ENCODE results near the gene OAF. TPM values are rescaled to one million over a fixed set of nuclear protein-coding genes. Genes with fewer than 3 reads are reported as not detected.
A peak's percentile ranks its signal among the peaks of the same experiment; 100 is the strongest.

OAF gene
- total and polyA plus RNA-seq, 11 donors = 10.3 to 41.9 (median 19.9) TPM

GRCh38 chr11:120219938-120220746 is 9.3 kb downstream of the OAF start:
- Histone ChIP-seq H3K27ac (peak overlapping the region in 8 of 12 donors; percentile 10 to 77 (median 58)), H3K4me3 (no peak overlapping the region)
- ATAC-seq = no peak

DNA sequence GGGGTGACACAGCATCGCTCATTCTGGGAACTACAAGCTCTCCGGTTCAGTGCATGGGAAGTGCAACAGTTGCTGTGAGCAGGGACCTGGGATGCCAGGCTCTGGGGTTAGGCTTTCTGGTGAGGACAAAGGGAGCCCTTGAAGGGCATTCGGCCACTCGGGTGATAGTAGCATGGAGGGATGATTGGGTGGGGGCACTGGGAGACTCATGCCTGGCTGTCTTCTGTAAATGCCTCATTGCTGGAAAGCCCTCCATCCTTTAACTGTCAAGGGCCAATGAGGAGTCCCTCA is 9.9 kb downstream of the OAF start:
- WGBS, 4 donors = 83 to 96% (median 94%) methylated on average over 3 to 4 of the region's 4 CpGs
- Histone ChIP-seq H3K9me3 (no peaks in the 10 kb centered on the region), H3K4me1 (peaks cover 0 to 89% (median 61%) of the 10 kb centered on the region in 12 donors), H3K27me3 (no peaks in the 10 kb centered on the region), H3K36me3 (peaks cover 0 to 20% (median 0%) of the 10 kb centered on the region in 9 donors), H3K4me3 (no peak overlapping the region), H3K27ac (peak overlapping the region in 3 of 12 donors; percentile 23 to 66 (median 54))
- peak in 1 of 5 donors; percentile 51 for DNase-seq
- no peak for ATAC-seq
- intact Hi-C loops (cut with DNase I) = no loop called here
- no peak for TF ChIP-seq POLR2A (IDR thresholded peaks at IDR 0.05)
- TF ChIP-seq, protein P1, sequence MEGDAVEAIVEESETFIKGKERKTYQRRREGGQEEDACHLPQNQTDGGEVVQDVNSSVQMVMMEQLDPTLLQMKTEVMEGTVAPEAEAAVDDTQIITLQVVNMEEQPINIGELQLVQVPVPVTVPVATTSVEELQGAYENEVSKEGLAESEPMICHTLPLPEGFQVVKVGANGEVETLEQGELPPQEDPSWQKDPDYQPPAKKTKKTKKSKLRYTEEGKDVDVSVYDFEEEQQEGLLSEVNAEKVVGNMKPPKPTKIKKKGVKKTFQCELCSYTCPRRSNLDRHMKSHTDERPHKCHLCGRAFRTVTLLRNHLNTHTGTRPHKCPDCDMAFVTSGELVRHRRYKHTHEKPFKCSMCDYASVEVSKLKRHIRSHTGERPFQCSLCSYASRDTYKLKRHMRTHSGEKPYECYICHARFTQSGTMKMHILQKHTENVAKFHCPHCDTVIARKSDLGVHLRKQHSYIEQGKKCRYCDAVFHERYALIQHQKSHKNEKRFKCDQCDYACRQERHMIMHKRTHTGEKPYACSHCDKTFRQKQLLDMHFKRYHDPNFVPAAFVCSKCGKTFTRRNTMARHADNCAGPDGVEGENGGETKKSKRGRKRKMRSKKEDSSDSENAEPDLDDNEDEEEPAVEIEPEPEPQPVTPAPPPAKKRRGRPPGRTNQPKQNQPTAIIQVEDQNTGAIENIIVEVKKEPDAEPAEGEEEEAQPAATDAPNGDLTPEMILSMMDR (IDR thresholded peaks at IDR 0.05) = no peak

More at GRCh38 chr11:120219938-120220746, 9.3 kb downstream of the OAF start:
- peaks cover 0 to 89% (median 59%) of the 10 kb centered on the region in 12 donors for H3K4me1 ChIP-seq
- peaks cover 0 to 20% (median 0%) of the 10 kb centered on the region in 9 donors for H3K36me3 ChIP-seq
- WGBS, 4 donors = 78 to 81% (median 79%) methylated on average over 6 to 9 of the region's 9 CpGs
- no peaks in the 10 kb centered on the region for H3K27me3 ChIP-seq
- DNase-seq = peak in 1 of 5 donors; percentile 31
- intact Hi-C loops (cut with DNase I) = loop anchor here in 2 of 10 donors (5.0 kb wide), 1 partner anchor 38 kb away; no protein-coding TSS in a partner anchor
- TF ChIP-seq, protein P1 (IDR thresholded peaks at IDR 0.05) = no peak
- no peak for TF ChIP-seq POLR2A (IDR thresholded peaks at IDR 0.05)
- H3K9me3 ChIP-seq = no peaks in the 10 kb centered on the region

- Histone ChIP-seq H3K36me3 (peaks cover 0 to 17% (median 0%) of the 10 kb centered on the region in 9 donors), H3K4me1 (peaks cover 0 to 88% (median 60%) of the 10 kb centered on the region in 12 donors), H3K27ac (peak overlapping the region in 5 of 12 donors; percentile 10 to 38 (median 23)), H3K27me3 (no peaks in the 10 kb centered on the region), H3K4me3 (no peak overlapping the region), H3K9me3 (no peaks in the 10 kb centered on the region)
- DNase-seq = peak in 1 of 5 donors; percentile 6
- ATAC-seq = no peak
- intact Hi-C loops (cut with DNase I) = no loop called here
- TF ChIP-seq, protein P1 (IDR thresholded peaks at IDR 0.05) = no peak
- no peak for TF ChIP-seq POLR2A (IDR thresholded peaks at IDR 0.05)
- WGBS, 4 donors = 69 to 88% (median 83%) methylated on average over 1 of the region's 1 CpG
These were observed 10.4 kb downstream of the OAF start for GRCh38 chr11:120221115-120221752.

- no peak for ATAC-seq
- DNase-seq = no peak
- H3K36me3 ChIP-seq = peaks cover 0 to 15% (median 6%) of the 10 kb centered on the region in 9 donors
- TF ChIP-seq POLR2A (IDR thresholded peaks at IDR 0.05) = no peak
- TF ChIP-seq, protein P1 (IDR thresholded peaks at IDR 0.05) = no peak
- no peak overlapping the region for H3K4me3 ChIP-seq
- H3K4me1 ChIP-seq = peaks cover 0 to 72% (median 49%) of the 10 kb centered on the region in 12 donors
- intact Hi-C loops (cut with DNase I) = no loop called here
- peak overlapping the region in 2 of 12 donors; percentile 31 to 34 for H3K27ac ChIP-seq
- no peaks in the 10 kb centered on the region for H3K9me3 ChIP-seq
- WGBS, 4 donors = 85 to 93% (median 93%) methylated on average over 8 of the region's 8 CpGs
- no peaks in the 10 kb centered on the region for H3K27me3 ChIP-seq
These were observed 12.1 kb downstream of the OAF start for GRCh38 chr11:120222916-120223315.

Data from heart left ventricle (tissue), 16 donors.